Type B pancreatic cell (in vitro differentiated cells): Measurements from ENCODE around the gene CD180. TPM values are rescaled to one million over a fixed set of nuclear protein-coding genes. Genes with fewer than 3 reads are reported as not detected.

Experiments
- DNase-seq: peaks from one replicate; pipeline ENCODE4 v3.0.0; 2021; ENCODE audit warnings: mixed read lengths; ENCODE audit not compliant: unreplicated experiment; ENCODE audit errors: extremely low spot score
- H3K27ac Mint-ChIP-seq: 2 replicates; pipeline ENCODE4 v1.8.0; 2021; ENCODE audit warnings: mild to moderate bottlenecking, mixed read lengths
- H3K27me3 Mint-ChIP-seq: 2 replicates; pipeline ENCODE4 v1.8.0; 2021; ENCODE audit warnings: mixed read lengths
- H3K36me3 Mint-ChIP-seq: 2 replicates; pipeline ENCODE4 v1.8.0; 2021; ENCODE audit warnings: mixed read lengths
- H3K4me1 Mint-ChIP-seq: one replicate; pipeline ENCODE4 v1.8.0; 2021; ENCODE audit warnings: mixed read lengths; ENCODE audit not compliant: unreplicated experiment
- H3K4me3 Mint-ChIP-seq: 2 replicates; pipeline ENCODE4 v1.8.0; 2021; ENCODE audit warnings: mild to moderate bottlenecking, mixed read lengths
- H3K9me3 Mint-ChIP-seq: 2 replicates; pipeline ENCODE4 v1.8.0; 2021; ENCODE audit warnings: mixed read lengths
- total RNA-seq: library from RNA; stranded (reverse); gene quantifications from 2 replicates; pipeline ENCODE4 v1.2.1, GENCODE V29; 2021; ENCODE audit warnings: low replicate concordance
- TF ChIP-seq, protein P1 (sequence below): fragments of 200-600 bp; sonication (generic); conservative IDR thresholded peaks from 2 replicates; pipeline ENCODE4 v1.5.0; 2021; ENCODE audit warnings: antibody characterized with exemption, mild to moderate bottlenecking

The CD180 gene
- total RNA-seq, 1 donor from 2014 or later, result not detected

- H3K4me1 Mint-ChIP-seq, result peaks cover 19% of the 10 kb centered on the region
- H3K9me3 Mint-ChIP-seq, result no peaks in the 10 kb centered on the region
- no peak for DNase-seq
- peak overlapping the region; percentile 3 for H3K4me3 Mint-ChIP-seq
- H3K36me3 Mint-ChIP-seq, result peaks cover 47% of the 10 kb centered on the region
- H3K27me3 Mint-ChIP-seq, result no peaks in the 10 kb centered on the region
- peak overlapping the region; percentile 22 for H3K27ac Mint-ChIP-seq
- TF ChIP-seq, protein P1, sequence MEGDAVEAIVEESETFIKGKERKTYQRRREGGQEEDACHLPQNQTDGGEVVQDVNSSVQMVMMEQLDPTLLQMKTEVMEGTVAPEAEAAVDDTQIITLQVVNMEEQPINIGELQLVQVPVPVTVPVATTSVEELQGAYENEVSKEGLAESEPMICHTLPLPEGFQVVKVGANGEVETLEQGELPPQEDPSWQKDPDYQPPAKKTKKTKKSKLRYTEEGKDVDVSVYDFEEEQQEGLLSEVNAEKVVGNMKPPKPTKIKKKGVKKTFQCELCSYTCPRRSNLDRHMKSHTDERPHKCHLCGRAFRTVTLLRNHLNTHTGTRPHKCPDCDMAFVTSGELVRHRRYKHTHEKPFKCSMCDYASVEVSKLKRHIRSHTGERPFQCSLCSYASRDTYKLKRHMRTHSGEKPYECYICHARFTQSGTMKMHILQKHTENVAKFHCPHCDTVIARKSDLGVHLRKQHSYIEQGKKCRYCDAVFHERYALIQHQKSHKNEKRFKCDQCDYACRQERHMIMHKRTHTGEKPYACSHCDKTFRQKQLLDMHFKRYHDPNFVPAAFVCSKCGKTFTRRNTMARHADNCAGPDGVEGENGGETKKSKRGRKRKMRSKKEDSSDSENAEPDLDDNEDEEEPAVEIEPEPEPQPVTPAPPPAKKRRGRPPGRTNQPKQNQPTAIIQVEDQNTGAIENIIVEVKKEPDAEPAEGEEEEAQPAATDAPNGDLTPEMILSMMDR, result no peak
These were observed 52.4 kb downstream of the CD180 start for GRCh38 chr5:67144183-67144639.

GRCh38 chr5:67143549-67143948 lies 53.0 kb downstream of the CD180 start:
- H3K36me3 Mint-ChIP-seq, result peaks cover 45% of the 10 kb centered on the region
- H3K27me3 Mint-ChIP-seq, result no peaks in the 10 kb centered on the region
- TF ChIP-seq, protein P1, result no peak
- peaks cover 19% of the 10 kb centered on the region for H3K4me1 Mint-ChIP-seq
- peak overlapping the region; percentile 22 for H3K27ac Mint-ChIP-seq
- no peaks in the 10 kb centered on the region for H3K9me3 Mint-ChIP-seq
- H3K4me3 Mint-ChIP-seq, result peak overlapping the region; percentile 3
- no peak for DNase-seq

GRCh38 chr5:67142816-67143215 lies 53.8 kb downstream of the CD180 start:
- H3K27me3 Mint-ChIP-seq, result no peaks in the 10 kb centered on the region
- no peaks in the 10 kb centered on the region for H3K9me3 Mint-ChIP-seq
- peaks cover 45% of the 10 kb centered on the region for H3K36me3 Mint-ChIP-seq
- peaks cover 19% of the 10 kb centered on the region for H3K4me1 Mint-ChIP-seq
- no peak overlapping the region for H3K4me3 Mint-ChIP-seq
- H3K27ac Mint-ChIP-seq, result peak overlapping the region; percentile 6
- TF ChIP-seq, protein P1, result no peak
- no peak for DNase-seq

GRCh38 chr5:67141644-67142043 lies 55.0 kb downstream of the CD180 start:
- TF ChIP-seq, protein P1, result no peak
- no peaks in the 10 kb centered on the region for H3K27me3 Mint-ChIP-seq
- no peak overlapping the region for H3K4me3 Mint-ChIP-seq
- peaks cover 19% of the 10 kb centered on the region for H3K4me1 Mint-ChIP-seq
- no peak for DNase-seq
- H3K27ac Mint-ChIP-seq, result no peak overlapping the region
- no peaks in the 10 kb centered on the region for H3K9me3 Mint-ChIP-seq
- peaks cover 38% of the 10 kb centered on the region for H3K36me3 Mint-ChIP-seq

- TF ChIP-seq, protein P1, result no peak
- no peak overlapping the region for H3K4me3 Mint-ChIP-seq
- H3K4me1 Mint-ChIP-seq, result peaks cover 16% of the 10 kb centered on the region
- H3K9me3 Mint-ChIP-seq, result no peaks in the 10 kb centered on the region
- no peaks in the 10 kb centered on the region for H3K27me3 Mint-ChIP-seq
- peaks cover 41% of the 10 kb centered on the region for H3K36me3 Mint-ChIP-seq
- H3K27ac Mint-ChIP-seq, result no peak overlapping the region
- DNase-seq, result no peak
These were observed 56.2 kb downstream of the CD180 start for GRCh38 chr5:67140413-67140812.

DNA sequence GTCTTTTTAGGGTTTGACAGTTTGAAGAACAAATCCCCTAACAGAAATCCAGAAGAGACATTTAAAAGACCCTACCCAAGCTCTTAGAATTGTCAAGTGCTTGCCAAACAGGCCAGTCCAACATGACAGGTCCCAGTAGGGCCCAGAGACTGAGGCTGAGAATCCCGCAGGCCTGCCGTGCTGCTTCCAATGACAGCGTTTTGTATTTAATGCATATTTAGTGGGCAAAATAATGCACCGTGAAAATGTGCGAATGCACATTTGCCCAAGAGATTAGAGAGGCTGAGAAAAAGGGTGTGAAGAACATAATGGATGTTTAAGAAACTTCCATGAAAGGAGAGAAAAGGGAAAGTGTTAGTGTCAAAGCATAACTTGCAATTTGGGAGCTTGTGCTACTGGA lies 57.6 kb downstream of the CD180 start:
- Mint-ChIP-seq H3K27ac (no peak overlapping the region), H3K36me3 (peaks cover 41% of the 10 kb centered on the region), H3K9me3 (no peaks in the 10 kb centered on the region), H3K4me3 (no peak overlapping the region), H3K4me1 (peaks cover 15% of the 10 kb centered on the region), H3K27me3 (no peaks in the 10 kb centered on the region)
- DNase-seq, result no peak
- TF ChIP-seq, protein P1, result no peak
